ENCODE data around the gene C6orf15. TPM values are rescaled to one million over a fixed set of nuclear protein-coding genes. Genes with fewer than 3 reads are reported as not detected.

Gene C6orf15
- total RNA-seq, result 4.7 TPM

DNA sequence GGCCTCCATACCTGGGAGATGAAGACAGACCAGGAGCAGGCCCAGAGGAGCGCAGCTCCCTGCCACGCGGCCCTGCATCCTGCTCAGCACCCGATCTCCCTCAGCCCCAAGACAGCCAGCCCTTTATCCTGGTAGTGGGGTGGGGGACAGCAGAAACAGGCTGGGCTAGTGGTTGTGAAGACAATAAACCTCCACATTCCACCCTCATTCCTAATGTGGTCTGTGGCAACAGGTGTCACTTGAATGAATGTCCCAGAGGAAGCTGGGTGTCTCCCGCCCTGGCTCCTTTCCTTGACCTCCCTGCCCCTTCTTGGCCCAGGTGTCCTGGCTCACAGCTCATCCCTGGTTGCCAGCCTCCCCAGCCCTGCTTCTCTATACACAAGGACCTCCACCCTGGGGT is at the start of gene C6orf15:
Gene C6orf15 (minus strand): TSS at position 98 of the 400 bp plus-strand sequence. CDS start 20 bp downstream, at position 78.
- DNase-seq, result no peak

GRCh38 chr6:31161216-31162126 is 49.1 kb upstream of the C6orf15 start:
- DNase-seq, result no peak

- DNase-seq, result no peak
These were observed 46.8 kb upstream of the C6orf15 start for GRCh38 chr6:31158863-31159855.

- peak; percentile 99 for DNase-seq
These were observed 45.9 kb upstream of the C6orf15 start, which contains the start of gene TCF19 for GRCh38 chr6:31158140-31158862. TCF19 (plus strand) TSS chr6:31158589; CDS start chr6:31159470, 881 bp downstream.

DNA sequence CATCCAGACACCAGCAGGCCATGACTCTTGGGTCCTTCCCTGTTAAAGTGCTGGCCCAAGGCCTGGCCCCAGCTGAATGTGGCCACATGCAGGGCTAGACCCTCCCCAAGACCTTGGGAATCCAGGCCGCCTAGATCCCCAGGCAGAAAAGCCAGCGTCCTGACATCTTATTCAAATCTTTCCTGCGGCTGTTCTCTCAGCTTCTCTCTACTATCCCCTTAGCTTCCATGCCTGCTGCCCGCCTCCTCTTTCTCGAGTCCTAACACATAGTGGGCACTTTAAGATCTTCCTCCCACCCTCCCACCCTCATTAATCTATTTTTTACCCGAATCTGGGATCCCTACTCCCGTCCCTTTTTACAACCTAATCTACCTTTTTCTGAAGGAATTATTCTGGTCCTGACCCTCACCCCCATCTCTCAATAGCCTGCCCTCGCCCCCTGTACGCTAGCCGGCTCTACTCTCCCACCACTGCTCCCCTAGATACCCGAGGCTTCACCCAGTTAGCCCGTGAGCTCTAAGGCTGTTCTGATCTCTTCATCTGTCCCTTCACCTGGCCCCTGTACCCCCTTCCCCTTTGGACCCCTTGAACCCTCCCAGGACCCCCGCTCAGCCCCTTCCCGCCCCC is 45.3 kb upstream of the C6orf15 start, which contains the start of gene CCHCR1:
Gene CCHCR1 (minus strand): TSS at position 290 of the 627 bp plus-strand sequence. CDS start 202 bp downstream, at position 88.
- DNase-seq, result no peak

GRCh38 chr6:31156641-31157040 is 44.3 kb upstream of the C6orf15 start:
- DNase-seq, result no peak

GRCh38 chr6:31154436-31154835 is 42.1 kb upstream of the C6orf15 start:
- no peak for DNase-seq

DNA sequence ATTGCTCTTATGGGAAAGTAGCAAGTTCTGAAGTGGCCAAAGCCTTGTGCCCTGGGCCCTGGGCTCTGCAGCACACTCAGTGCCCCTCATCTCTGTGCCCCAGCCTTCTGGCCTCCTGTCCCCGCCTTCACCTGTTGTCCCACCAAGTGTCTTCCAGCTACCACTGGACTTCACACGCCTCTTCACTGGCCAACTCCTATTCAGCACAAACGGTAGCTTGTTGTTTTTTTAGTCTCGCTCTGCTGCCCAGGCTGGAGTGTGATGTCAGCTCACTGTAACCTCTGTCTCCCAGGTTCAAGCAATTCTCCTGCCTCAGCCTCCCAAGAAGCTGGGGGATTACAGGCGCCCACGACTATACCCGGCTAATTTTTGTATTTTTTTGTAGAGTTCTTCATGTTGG is 40.4 kb upstream of the C6orf15 start:
- DNase-seq, result no peak

GRCh38 chr6:31149827-31150447 is 37.6 kb upstream of the C6orf15 start:
- no peak for DNase-seq

DNA sequence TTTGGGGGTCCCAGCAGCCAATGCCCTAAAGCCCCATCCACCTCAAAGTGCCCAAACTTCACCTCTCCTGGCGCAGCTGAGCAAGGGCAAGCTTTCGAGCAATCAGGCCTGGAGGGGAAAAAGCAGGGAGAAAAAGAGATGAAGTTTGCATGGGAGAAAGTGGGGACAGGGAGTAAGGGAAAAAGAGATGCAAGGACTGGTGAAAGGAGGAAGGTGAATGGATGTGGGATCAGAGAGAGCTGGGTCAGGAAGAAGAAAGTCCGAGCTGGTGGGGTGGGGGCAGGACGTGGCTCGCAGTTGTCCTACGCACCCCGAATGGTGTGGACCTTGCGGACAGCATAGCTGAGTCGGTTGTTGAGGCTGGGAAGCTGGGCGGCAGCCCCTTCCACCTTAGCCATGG is 33.0 kb upstream of the C6orf15 start:
- DNase-seq, result no peak

GRCh38 chr6:31144970-31145340 is 32.6 kb upstream of the C6orf15 start:
- no peak for DNase-seq

- no peak for DNase-seq
These were observed 32.1 kb upstream of the C6orf15 start for GRCh38 chr6:31144296-31144969.

DNA sequence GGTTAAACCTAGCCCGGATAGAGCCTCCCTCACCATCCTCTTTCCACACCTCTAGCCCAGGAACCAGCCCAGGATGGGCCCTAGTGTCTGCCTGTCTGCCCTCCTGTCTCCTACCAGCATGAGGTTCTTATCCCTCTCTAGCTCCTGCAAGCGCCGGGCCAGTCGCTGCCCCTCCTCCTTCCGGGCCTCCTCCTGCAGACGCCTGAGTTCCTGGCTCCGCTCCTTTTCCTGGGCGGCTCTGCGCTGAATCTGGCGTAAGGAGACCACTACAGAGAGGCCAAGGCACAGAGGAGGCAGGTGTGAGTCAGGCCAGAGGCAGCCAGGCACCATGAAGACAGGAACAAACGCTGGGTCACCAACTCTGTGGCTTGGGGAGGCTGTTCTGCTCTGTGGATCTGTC is 30.8 kb upstream of the C6orf15 start:
- no peak for DNase-seq

GRCh38 chr6:31142361-31142761 is 30.0 kb upstream of the C6orf15 start:
- peak; percentile 45 for DNase-seq

GRCh38 chr6:31140643-31141042 is 28.3 kb upstream of the C6orf15 start:
- no peak for DNase-seq

DNA sequence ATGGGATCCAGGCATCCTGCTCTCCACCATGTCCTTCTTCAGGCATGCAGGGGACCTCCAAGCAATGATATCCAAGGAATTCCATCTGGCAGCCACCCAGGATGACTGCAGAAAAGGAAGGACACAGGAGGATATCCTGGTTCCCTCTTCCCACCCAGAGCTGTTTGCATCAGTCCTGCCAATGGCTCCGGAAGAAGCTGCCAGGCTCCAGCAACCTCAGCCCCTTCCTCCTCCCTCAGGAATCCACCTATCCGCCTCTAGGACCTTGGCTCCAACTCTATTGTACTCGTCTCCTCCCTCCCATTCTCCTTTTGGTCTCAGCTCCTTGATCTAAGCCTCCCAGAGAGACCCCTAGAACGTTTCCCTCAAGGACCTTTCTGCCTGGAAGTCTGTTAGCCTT is 27.2 kb upstream of the C6orf15 start:
- DNase-seq, result no peak

- DNase-seq, result no peak
These were observed 26.6 kb upstream of the C6orf15 start, which contains the start of gene PSORS1C2 for GRCh38 chr6:31138982-31139381. PSORS1C2 (minus strand) TSS chr6:31139066; CDS start chr6:31139026, 40 bp downstream.

GRCh38 chr6:31135710-31136109 is 23.3 kb upstream of the C6orf15 start:
- no peak for DNase-seq

GRCh38 chr6:31132806-31133205 is 20.4 kb upstream of the C6orf15 start:
- no peak for DNase-seq

- no peak for DNase-seq
These were observed 19.2 kb upstream of the C6orf15 start for GRCh38 chr6:31131595-31131994.

Data from skin of body (tissue), 2 donors.